SK-N-SH (cell line): ENCODE measurements around the gene TMPRSS11F. TPM values are rescaled to one million over a fixed set of nuclear protein-coding genes. Genes with fewer than 3 reads are reported as not detected.

Experiments
- CTCF ChIA-PET: fragments of 300-600, 350-600 bp; formaldehyde crosslinking; extraction: SDS; loops from one replicate; lab custom pipeline; 2021; lab: Yijun Ruan, JAX
- POLR2A ChIA-PET: fragments of 350-600 bp; sonication (Branson Sonifier 250); formaldehyde crosslinking; extraction: SDS; loops from one replicate; lab custom pipeline; 2020; ENCODE audit warnings: antibody characterized with exemption, inconsistent platforms; lab: Yijun Ruan, JAX
- DNase-seq: peaks from one replicate; pipeline ENCODE4 v3.0.0; 2012
- H2AFZ ChIP-seq: fragments of 200-600 bp; sonication (generic); 2 replicates; pipeline ENCODE4 v1.8.1; 2016; ENCODE audit warnings: antibody characterized with exemption, mild to moderate bottlenecking, low read depth
- H3F3A ChIP-seq: fragments of 200-600 bp; sonication (generic); replicated peaks from 2 replicates; pipeline ENCODE3; 2016; ENCODE audit warnings: antibody characterized with exemption, mild to moderate bottlenecking; ENCODE audit not compliant: insufficient read depth
- H3K27ac ChIP-seq, 2 experiments: fragments of 200-500 bp in 1 of 2; fragments of 200-600 bp in 1 of 2; sonication (Bioruptor generic) in 1 of 2; sonication (generic), shearing (Covaris generic) in 1 of 2; 2 replicates each; pipeline versions ENCODE4 v1.5.1 to v1.6.1; 2014 to 2016; ENCODE audit warnings: low read depth in 2 of 2, inconsistent platforms in 1 of 2, low read length in 1 of 2, mild to moderate bottlenecking in 1 of 2, mixed read lengths in 1 of 2
- H3K27me3 ChIP-seq: fragments of 200-600 bp; sonication (generic), shearing (Covaris generic); 2 replicates; pipeline ENCODE4 v1.6.1; 2016; ENCODE audit warnings: mixed run types; ENCODE audit not compliant: insufficient read depth
- H3K36me3 ChIP-seq, 2 experiments: fragments of 200-500 bp in 1 of 2; fragments of 200-600 bp in 1 of 2; sonication (Bioruptor generic) in 1 of 2; sonication (generic) in 1 of 2; replicated peaks in 1 of 2; 2 replicates each; pipeline versions ENCODE3 to v1.5.1; 2014 to 2016; ENCODE audit warnings: low read length in 1 of 2, mild to moderate bottlenecking in 1 of 2; ENCODE audit not compliant: insufficient read depth in 2 of 2, control insufficient read depth in 1 of 2
- H3K4me1 ChIP-seq, 2 experiments: fragments of 200-500 bp in 1 of 2; fragments of 200-600 bp in 1 of 2; sonication (Bioruptor generic) in 1 of 2; sonication (generic), shearing (Covaris generic) in 1 of 2; 2 replicates each; pipeline versions ENCODE4 v1.5.1 to v1.6.1; 2014 to 2016; ENCODE audit warnings: low read depth in 1 of 2, low read length in 1 of 2, mixed run types in 1 of 2; ENCODE audit not compliant: insufficient read depth in 2 of 2, control insufficient read depth in 1 of 2
- H3K4me2 ChIP-seq: fragments of 200-600 bp; sonication (generic), shearing (Covaris generic); 2 replicates; pipeline ENCODE4 v1.6.1; 2017; ENCODE audit warnings: mixed run types
- H3K4me3 ChIP-seq, 2 experiments: fragments of 200-500 bp in 1 of 2; fragments of 200-600 bp in 1 of 2; sonication (Bioruptor generic) in 1 of 2; sonication (generic), shearing (Covaris generic) in 1 of 2; 2 replicates each; pipeline versions ENCODE4 v1.5.1 to v1.8.1; 2014 to 2016; ENCODE audit warnings: low read depth in 2 of 2, inconsistent platforms in 1 of 2, low read length in 1 of 2, mild to moderate bottlenecking in 1 of 2, mixed read lengths in 1 of 2, moderate library complexity in 1 of 2
- H3K79me2 ChIP-seq: fragments of 200-600 bp; sonication (generic); 2 replicates; pipeline ENCODE4 v1.8.1; 2017; ENCODE audit warnings: mild to moderate bottlenecking; ENCODE audit not compliant: insufficient read depth
- H3K9ac ChIP-seq: fragments of 200-600 bp; sonication (generic); 2 replicates; pipeline ENCODE4 v1.6.1; 2017; ENCODE audit warnings: mixed run types
- H3K9me2 ChIP-seq: fragments of 200-600 bp; sonication (generic); 2 replicates; pipeline ENCODE4 v1.6.1; 2017; ENCODE audit warnings: mixed run types
- H3K9me3 ChIP-seq: fragments of 200-600 bp; sonication (generic); 2 replicates; pipeline ENCODE4 v1.6.1; 2017; ENCODE audit warnings: mixed run types, mild to moderate bottlenecking, moderate library complexity
- H4K20me1 ChIP-seq: fragments of 200-600 bp; sonication (generic); 2 replicates; pipeline ENCODE4 v1.6.1; 2017; ENCODE audit warnings: mild to moderate bottlenecking, mixed run types; ENCODE audit not compliant: insufficient read depth
- CHD2 ChIP-seq: fragments of 150-350 bp; IDR thresholded peaks from 2 replicates; pipeline ENCODE4 v1.6.1; 2018; ENCODE audit warnings: low read length; ENCODE audit not compliant: partially characterized antibody
- ELF1 ChIP-seq: IDR thresholded peaks from 2 replicates; pipeline ENCODE4 v1.4.0; 2012
- EP300 ChIP-seq, 2 experiments: IDR thresholded peaks; 2 replicates each; pipeline versions ENCODE4 v1.4.0 to v1.6.1; 2012; ENCODE audit warnings: borderline replicate concordance in 1 of 2, low read depth in 1 of 2, low read length in 1 of 2
- FOSL2 ChIP-seq: IDR thresholded peaks from 2 replicates; pipeline ENCODE4 v1.4.0; 2012; ENCODE audit warnings: low read depth, mild to moderate bottlenecking, moderate library complexity, borderline replicate concordance
- FOXJ3 ChIP-seq: sonication (generic); formaldehyde crosslinking; IDR thresholded peaks from 2 replicates; pipeline ENCODE4 v1.5.1; 2020; ENCODE audit warnings: mild to moderate bottlenecking, missing genetic modification reagents
- FOXM1 ChIP-seq: IDR thresholded peaks from 2 replicates; pipeline ENCODE4 v1.4.0; 2012; ENCODE audit warnings: low read depth, mild to moderate bottlenecking
- GABPA ChIP-seq: IDR thresholded peaks from 2 replicates; pipeline ENCODE4 v1.4.0; 2012; ENCODE audit warnings: low read depth, mild to moderate bottlenecking
- GATA2 ChIP-seq: sonication (generic); formaldehyde crosslinking; IDR thresholded peaks from 2 replicates; pipeline ENCODE4 v1.5.0; 2020; ENCODE audit warnings: mild to moderate bottlenecking, missing genetic modification reagents
- JUND ChIP-seq: IDR thresholded peaks from 2 replicates; pipeline ENCODE4 v1.4.0; 2012
- MEF2A ChIP-seq: IDR thresholded peaks from 2 replicates; pipeline ENCODE4 v1.4.0; 2012; ENCODE audit warnings: low read depth, borderline replicate concordance
- MXI1 ChIP-seq: IDR thresholded peaks from 2 replicates; pipeline ENCODE4 v1.6.1; 2012; ENCODE audit warnings: mild to moderate bottlenecking, low read depth, low read length, improper control_type of control experiment
- NFIC ChIP-seq: IDR thresholded peaks from 2 replicates; pipeline ENCODE4 v1.4.0; 2012; ENCODE audit warnings: borderline replicate concordance
- POLR2AphosphoS5 ChIP-seq: IDR thresholded peaks from 2 replicates; pipeline ENCODE4 v1.6.1; 2012; ENCODE audit warnings: low read depth, low read length
- RCOR1 ChIP-seq: fragments of 150-350 bp; IDR thresholded peaks from 2 replicates; pipeline ENCODE4 v1.6.1; 2017; ENCODE audit warnings: antibody characterized with exemption, low read length
- RFX5 ChIP-seq: IDR thresholded peaks from 2 replicates; pipeline ENCODE4 v1.6.1; 2012; ENCODE audit warnings: mild to moderate bottlenecking, improper control_type of control experiment, low read length
- RXRA ChIP-seq: IDR thresholded peaks from 2 replicates; pipeline ENCODE4 v1.4.0; 2012; ENCODE audit warnings: low read depth, mild to moderate bottlenecking, borderline replicate concordance
- SIN3A ChIP-seq: IDR thresholded peaks from 2 replicates; pipeline ENCODE4 v1.6.1; 2012; ENCODE audit warnings: low read depth, mild to moderate bottlenecking, low read length, moderate library complexity, borderline replicate concordance
- SMC3 ChIP-seq: IDR thresholded peaks from 2 replicates; pipeline ENCODE4 v1.6.1; 2012; ENCODE audit warnings: low read depth, low read length, improper control_type of control experiment
- TAF1 ChIP-seq: IDR thresholded peaks from 2 replicates; pipeline ENCODE4 v1.6.1; 2012; ENCODE audit warnings: low read depth, mild to moderate bottlenecking, low read length, moderate library complexity, borderline replicate concordance
- TCF12 ChIP-seq: IDR thresholded peaks from 2 replicates; pipeline ENCODE4 v1.4.0; 2012
- TEAD4 ChIP-seq: IDR thresholded peaks from 2 replicates; pipeline ENCODE4 v1.4.0; 2012; ENCODE audit warnings: mild to moderate bottlenecking, borderline replicate concordance; ENCODE audit not compliant: insufficient read depth
- YY1 ChIP-seq: IDR thresholded peaks from 2 replicates; pipeline ENCODE4 v1.4.0; 2012; ENCODE audit warnings: low read depth, mild to moderate bottlenecking
- WGBS: methylation state at CpG from one replicate; pipeline ENCODE4 v1.1.6; 2017; ENCODE audit warnings: low lambda C conversion rate; 5-methylcytosine and 5-hydroxymethylcytosine counted together
- polyA plus RNA-seq, 3 experiments: library from polyadenylated mRNA; depleted of rRNA; stranded (reverse); fragments of >200 nt; gene quantifications; 2 replicates each; pipeline ENCODE4 v1.2.3, GENCODE V29; 2012
- TF ChIP-seq, protein P1 (sequence below): fragments of 150-350 bp; IDR thresholded peaks from 2 replicates; pipeline ENCODE4 v1.6.1; 2016; ENCODE audit warnings: mild to moderate bottlenecking, low read depth, low read length
- TF ChIP-seq, protein P2 (sequence below): IDR thresholded peaks from 2 replicates; pipeline ENCODE4 v1.4.0; 2012; ENCODE audit warnings: low read depth

TMPRSS11F gene
- polyA plus RNA-seq, 1 of the 3 experiments (the other 2 are of a cell fraction), result not detected

DNA sequence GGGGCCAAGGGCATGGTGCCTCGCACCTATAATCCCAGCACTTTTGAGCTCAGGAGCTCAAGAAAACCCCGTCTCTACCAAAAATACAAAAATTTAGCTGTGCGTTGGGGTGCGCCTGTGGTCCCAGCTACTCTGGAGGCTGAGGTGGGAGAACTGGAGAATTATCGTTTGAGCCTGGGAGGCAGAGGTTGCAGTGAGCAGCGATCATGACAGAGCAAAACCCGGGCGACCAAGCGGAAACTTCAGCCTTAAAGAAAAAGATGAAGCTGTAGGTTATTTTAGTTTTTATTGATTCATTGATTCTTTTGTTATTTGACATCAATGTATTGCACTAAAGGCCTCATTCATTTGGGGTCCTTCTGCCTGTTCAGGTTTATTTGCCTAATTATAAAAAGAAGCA lies 5.4 kb downstream of the TMPRSS11F start (continued):
- TF ChIP-seq, protein P1, sequence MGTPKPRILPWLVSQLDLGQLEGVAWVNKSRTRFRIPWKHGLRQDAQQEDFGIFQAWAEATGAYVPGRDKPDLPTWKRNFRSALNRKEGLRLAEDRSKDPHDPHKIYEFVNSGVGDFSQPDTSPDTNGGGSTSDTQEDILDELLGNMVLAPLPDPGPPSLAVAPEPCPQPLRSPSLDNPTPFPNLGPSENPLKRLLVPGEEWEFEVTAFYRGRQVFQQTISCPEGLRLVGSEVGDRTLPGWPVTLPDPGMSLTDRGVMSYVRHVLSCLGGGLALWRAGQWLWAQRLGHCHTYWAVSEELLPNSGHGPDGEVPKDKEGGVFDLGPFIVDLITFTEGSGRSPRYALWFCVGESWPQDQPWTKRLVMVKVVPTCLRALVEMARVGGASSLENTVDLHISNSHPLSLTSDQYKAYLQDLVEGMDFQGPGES, result no peak
- TF ChIP-seq TEAD4, result no peak
- TF ChIP-seq SIN3A, result no peak
- no peak for TF ChIP-seq MEF2A
- no peak for TF ChIP-seq FOSL2
- TF ChIP-seq JUND, result no peak
- no peak for TF ChIP-seq EP300 (IDR thresholded peaks at IDR 0.05; ENCODE audit: borderline replicate concordance in 1 of 2, low read depth in 1 of 2, low read length in 1 of 2)

DNA sequence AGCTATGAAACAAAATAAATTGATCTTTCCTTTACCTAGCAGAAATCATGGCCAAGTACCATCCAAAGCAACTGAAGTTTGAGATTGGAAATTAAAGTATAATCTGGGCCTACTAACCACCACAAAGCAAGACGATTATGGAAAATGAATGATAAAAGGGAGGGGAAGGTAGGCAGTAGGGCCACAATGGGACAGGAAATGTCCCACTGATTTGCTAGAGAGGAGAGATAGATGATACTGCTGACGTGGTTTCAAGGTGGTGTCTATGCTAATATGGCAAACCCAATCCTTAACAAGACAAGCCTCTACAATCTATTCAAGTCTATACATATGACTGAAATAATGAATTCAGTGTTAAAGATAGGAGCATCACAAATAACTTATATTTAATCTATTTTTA lies 6.1 kb downstream of the TMPRSS11F start:
- no peaks in the 10 kb centered on the region for H3F3A ChIP-seq
- H4K20me1 ChIP-seq, result 0 out of 2 replicates have a peak, but pooled peaks cover 3% of the 10 kb centered on the region
- 3% methylated on average over 2 of the region's 2 CpGs for WGBS
- H3K9ac ChIP-seq, result no peak overlapping the region
- H3K9me3 ChIP-seq, result no peaks in the 10 kb centered on the region
- no peaks in the 10 kb centered on the region for H3K9me2 ChIP-seq
- H3K27ac ChIP-seq, result no peak overlapping the region
- no peak overlapping the region for H2AFZ ChIP-seq
- H3K4me2 ChIP-seq, result no peak overlapping the region
- TF ChIP-seq NFIC (no peak), TAF1 (no peak), GABPA (no peak), FOXJ3 (CRISPR knock-in tag) (no peak), RFX5 (no peak), YY1 (no peak), RCOR1 (no peak), TCF12 (no peak), TEAD4 (no peak)
- TF ChIP-seq, protein P2, sequence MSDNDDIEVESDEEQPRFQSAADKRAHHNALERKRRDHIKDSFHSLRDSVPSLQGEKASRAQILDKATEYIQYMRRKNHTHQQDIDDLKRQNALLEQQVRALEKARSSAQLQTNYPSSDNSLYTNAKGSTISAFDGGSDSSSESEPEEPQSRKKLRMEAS, result no peak
- CTCF ChIA-PET, result no interaction called here
- no peak overlapping the region for H3K4me3 ChIP-seq
- H3K27me3 ChIP-seq, result peaks cover 5% of the 10 kb centered on the region; the same call in 1 of the 2 replicates
- no peaks in the 10 kb centered on the region for H3K79me2 ChIP-seq
- no peak for DNase-seq
- no peaks in the 10 kb centered on the region for H3K36me3 ChIP-seq
- H3K4me1 ChIP-seq, result no peaks in the 10 kb centered on the region
- POLR2A ChIA-PET, result no interaction called here

DNA sequence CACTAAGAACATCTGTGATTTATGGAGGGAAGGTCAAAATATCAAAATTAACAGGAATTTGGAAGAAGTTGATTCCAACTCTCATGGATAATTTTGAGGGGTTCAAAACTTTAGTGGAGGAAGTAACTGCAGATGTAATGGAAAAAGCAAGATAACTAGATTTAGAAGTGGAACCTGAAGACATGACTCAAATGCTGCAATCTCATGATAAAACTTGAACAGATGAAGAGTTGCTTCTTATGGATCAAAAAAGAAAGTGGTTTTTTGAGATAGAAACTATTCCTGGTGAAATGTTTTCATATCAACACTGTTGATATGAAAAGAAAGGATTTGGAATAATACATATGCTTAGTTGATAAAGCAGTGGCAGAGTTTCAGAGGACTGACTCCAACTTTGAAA lies 9.7 kb downstream of the TMPRSS11F start:
- no peak for DNase-seq
- H3K27ac ChIP-seq, result no peak overlapping the region
- no peak overlapping the region for H2AFZ ChIP-seq
- TF ChIP-seq TEAD4 (no peak), RXRA (no peak), MXI1 (no peak), SMC3 (no peak), CHD2 (no peak), GATA2 (CRISPR knock-in tag) (no peak), NFIC (no peak), FOXM1 (no peak), RCOR1 (no peak), ELF1 (no peak), POLR2AphosphoS5 (no peak), YY1 (no peak)
- H3K36me3 ChIP-seq, result no peaks in the 10 kb centered on the region
- no peak overlapping the region for H3K4me3 ChIP-seq
- no peaks in the 10 kb centered on the region for H3K9me2 ChIP-seq
- H3K4me2 ChIP-seq, result no peak overlapping the region
- H3K79me2 ChIP-seq, result no peaks in the 10 kb centered on the region
- H4K20me1 ChIP-seq, result 0 out of 2 replicates have a peak, but pooled peaks cover 3% of the 10 kb centered on the region
- ChIA-PET CTCF (no interaction called here), POLR2A (no interaction called here)
- no peaks in the 10 kb centered on the region for H3F3A ChIP-seq
- H3K9ac ChIP-seq, result no peak overlapping the region
- H3K4me1 ChIP-seq, result no peaks in the 10 kb centered on the region
- H3K9me3 ChIP-seq, result peaks cover 4% of the 10 kb centered on the region; the same call in 1 of the 2 replicates
- peaks cover 5% of the 10 kb centered on the region; the same call in 1 of the 2 replicates for H3K27me3 ChIP-seq
